Measurements from ENCODE around the gene RNPC3.

DNA sequence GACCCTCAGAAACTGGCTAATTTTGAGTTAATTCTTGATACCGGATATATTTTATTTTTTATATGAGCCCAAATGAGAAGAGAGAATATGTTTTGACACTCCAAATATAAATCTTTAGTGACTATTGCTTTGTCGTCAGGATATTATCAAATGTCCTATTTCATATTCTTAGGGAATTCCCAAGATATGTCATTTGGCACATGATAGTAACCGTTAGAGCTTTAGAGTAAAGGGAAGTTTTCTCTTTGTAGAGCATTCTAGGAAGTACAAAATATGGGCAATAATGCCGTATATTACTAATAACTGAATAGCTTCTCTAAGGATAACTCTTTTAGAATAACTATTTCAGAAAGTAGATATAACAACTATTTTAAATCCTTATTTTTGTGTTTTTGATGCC is 37.6 kb downstream of the RNPC3 start:
- TF ChIP-seq STAT5B (CRISPR knock-in tag; IDR thresholded peaks at IDR 0.05) (no peak), KDM4B (IDR thresholded peaks at IDR 0.05; ENCODE audit: borderline replicate concordance in 2 of 2, low read depth in 1 of 2) (no peak), DPF2 (IDR thresholded peaks at IDR 0.05) (no peak), SREBF1 (IDR thresholded peaks at IDR 0.05; ENCODE audit: borderline replicate concordance, low read depth, low read length) (no peak), EP300 (IDR thresholded peaks at IDR 0.05; ENCODE audit: low read length) (no peak), ZNF23 (CRISPR knock-in tag; IDR thresholded peaks at IDR 0.05) (no peak), ZNF512 (tag; IDR thresholded peaks at IDR 0.05) (no peak), CTCF (IDR thresholded peaks at IDR 0.05 in 2 of 3, conservative IDR thresholded peaks at IDR 0.05 in 1 of 3; ENCODE audit: insufficient read depth in 2 of 3, low read depth in 1 of 3, low read length in 3 of 3) (no peak), MED1 (CRISPR knock-in tag; IDR thresholded peaks at IDR 0.05; ENCODE audit: borderline replicate concordance) (no peak), ZBTB8A (IDR thresholded peaks at IDR 0.05; ENCODE audit: partially characterized antibody) (no peak), ZNF3 (CRISPR knock-in tag; IDR thresholded peaks at IDR 0.05) (no peak)
